Measurements from ENCODE around the gene MRPL43.
"Not testable (repeated sequence)": the region's sequence is repeated elsewhere in the genome, so short reads cannot be mapped to it uniquely, and the experiment has no call there.

Gene MRPL43

GRCh38 chr10:100981178-100981772, 6.0 kb downstream of the MRPL43 start:
- DNase-seq, result no peak

GRCh38 chr10:100980711-100981110, 6.6 kb downstream of the MRPL43 start:
- DNase-seq, result no peak

DNA sequence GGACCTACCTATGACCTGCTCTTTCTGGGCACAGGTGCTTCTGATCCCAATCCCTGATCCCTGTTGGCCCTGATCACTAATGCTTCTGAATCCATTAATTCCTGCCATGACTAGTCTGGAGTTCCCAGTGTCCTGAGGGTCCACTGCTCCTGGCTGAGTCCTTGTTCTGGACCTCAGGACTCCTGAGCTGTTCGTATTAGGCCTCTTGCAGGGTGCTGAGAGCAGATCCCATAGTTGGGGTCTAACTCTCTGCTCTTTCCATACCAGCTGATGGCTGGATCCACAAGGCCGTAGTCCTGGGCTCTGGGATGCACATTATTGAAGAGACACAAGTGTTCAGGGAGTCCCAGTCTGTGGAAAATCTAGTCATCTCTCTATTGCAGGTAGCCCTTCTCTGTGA, 7.0 kb downstream of the MRPL43 start:
- DNase-seq, result no peak

GRCh38 chr10:100979791-100980272, 7.5 kb downstream of the MRPL43 start:
- no peak for DNase-seq

- no peak for DNase-seq
These were observed 8.4 kb downstream of the MRPL43 start for GRCh38 chr10:100978901-100979195.

DNA sequence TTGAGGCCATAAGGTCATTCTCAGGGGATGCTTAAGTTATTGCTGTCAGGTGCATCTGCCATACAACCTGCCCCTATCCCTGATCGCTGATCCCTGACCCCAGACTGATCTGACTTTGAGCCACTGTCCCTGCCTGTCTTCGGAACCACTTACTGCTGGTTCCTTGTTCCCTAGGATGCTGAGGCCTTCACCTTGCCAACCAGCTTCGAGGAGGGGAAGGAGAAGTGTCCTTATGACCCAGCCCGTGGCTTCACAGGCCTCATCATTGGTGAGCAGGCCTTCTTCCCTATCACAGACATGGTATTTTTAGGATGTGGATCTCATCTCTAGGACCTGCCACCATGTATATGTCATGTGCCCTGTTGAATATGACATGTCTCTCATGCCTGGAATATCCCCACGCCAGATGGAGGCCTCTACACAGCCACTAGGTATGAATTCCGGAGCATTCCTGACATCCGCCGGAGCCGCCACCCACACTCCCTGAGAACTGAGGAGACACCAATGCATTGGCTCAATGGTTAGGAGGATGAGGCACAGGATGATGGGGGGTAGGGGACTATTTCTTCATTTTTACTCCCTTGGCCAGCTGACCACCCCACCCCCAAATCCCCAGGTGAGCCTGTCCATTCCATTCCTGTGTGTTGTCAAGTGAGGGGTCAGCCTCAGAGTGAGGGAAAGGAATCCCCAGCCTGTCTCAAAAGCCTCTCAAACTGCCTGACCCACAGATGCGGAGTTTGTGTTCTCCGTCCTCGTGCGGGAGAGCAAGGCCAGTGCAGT, 9.0 kb downstream of the MRPL43 start:
- DNase-seq, result no peak

- no peak for DNase-seq
These were observed 9.9 kb downstream of the MRPL43 start for GRCh38 chr10:100977436-100977835.

DNA sequence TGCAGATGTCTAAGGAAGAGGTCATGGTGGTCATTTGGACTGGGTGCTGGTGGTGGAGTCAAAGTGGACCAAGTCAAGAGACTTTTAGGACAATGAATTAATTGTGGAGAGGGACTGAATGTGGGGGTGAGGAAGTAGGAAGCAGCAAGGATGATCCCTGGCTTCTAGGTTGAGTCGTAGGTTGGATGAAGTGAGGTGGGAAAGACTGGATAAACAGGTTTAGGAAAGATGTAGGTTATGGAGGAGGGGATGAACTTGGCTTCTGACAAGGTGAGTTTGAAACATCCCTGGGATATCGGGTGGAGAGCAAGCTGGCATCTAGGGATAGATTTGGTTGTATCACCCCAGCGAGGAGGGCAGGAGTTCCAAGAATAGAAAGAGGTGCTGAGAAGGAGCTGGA, 10.4 kb downstream of the MRPL43 start:
- DNase-seq, result no peak

DNA sequence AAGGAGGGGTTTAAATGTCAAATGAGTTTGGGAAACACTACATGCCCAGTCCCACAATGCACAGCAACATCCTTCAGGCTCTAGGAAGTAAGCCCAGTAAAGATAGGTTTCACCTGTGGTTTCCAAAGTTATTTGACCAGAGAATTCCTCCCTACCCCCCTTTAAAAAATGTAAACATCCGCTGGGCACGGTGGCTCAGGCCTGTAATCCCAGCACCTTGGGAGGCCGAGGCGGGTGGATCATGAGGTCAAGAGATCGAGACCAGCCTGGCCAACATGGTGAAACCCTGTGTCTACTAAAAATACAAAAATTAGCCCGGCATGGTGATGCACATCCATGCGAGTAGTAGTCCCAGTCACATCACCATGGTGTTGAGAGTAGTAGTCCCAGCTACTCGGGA, 11.9 kb downstream of the MRPL43 start:
- DNase-seq, result not testable (repeated sequence)

GRCh38 chr10:100972904-100973535, 14.3 kb downstream of the MRPL43 start:
- no peak for DNase-seq

GRCh38 chr10:100972115-100972903, 15.0 kb downstream of the MRPL43 start:
- DNase-seq, result no peak

DNA sequence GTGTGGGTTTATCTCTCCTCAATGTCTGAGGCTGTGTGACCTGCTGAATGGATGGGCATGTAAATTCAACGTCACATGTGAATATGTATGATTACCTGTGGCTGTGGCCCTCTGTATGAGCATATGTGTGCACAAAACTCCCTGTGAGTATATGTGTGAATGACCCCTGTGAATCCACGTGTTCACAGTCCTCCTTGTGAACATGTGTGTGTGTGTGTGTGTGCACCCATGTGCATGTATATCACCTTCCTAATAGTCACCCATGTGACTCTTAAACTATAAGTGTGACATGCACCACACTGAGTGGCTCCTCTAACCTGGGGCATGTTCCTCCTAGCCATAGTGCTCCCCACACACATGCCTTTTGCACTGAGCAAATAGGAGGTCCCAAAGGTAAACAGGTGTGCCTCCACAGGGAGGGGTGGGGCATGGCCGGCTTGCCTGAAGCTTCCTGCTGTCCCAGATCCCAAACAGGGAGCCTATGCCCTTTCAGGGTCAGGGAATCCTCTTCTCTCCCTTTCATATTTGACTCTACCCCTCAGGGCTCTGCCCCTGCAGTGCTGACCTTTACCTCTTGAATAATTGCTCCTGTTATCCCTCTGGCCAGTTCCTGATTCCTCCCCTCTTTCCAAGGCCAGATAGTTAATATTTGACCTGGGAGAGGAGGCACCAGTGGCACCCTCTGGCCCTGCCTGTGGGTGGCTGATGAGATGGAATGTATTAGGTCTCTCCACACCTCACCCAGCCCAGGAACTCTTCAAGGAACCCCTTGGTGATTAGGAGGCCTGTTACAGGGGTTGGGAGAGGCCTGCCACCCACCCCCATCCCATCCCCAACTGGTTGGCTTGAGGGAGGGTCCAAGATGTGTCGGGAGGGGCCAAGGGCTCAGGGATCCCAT, 16.1 kb downstream of the MRPL43 start:
- DNase-seq, result no peak

DNA sequence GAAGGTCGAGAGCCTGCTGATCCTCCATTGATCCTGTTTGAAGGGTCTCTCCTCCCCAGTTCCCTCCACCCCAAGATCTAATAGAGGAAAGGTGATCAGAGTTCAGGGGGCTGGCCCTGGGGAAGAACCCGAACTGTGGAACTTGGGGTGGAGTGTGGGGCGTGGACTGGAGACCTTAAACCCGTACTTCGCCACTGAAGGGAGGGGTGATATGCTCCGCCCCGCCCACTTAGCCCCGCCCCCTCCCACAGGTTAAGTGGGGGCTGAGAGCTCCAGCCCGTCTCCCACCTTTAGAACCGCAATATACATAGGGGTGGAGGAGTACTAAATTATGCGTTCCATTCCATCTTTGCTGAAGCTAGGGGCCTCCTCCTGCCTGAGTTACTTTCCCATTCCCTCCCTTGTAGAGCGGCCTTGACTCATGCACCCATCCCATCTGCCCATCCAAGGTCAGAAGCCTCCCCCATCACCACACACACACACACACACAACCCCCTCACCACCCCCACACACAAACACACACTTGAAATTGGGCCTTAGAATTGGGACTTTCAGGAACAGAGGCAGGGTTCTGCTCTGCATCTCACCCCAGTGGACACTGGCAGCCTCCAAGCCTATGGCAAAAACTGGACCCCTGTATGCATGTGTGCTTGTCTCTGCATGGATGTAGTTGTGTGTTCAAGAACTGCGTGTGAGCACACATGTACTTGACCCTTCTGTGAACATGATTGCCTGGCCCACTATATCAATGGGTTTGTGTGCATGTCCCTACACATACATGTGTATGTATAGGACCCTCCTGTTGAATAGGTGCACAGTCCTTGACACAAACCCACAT, 17.0 kb downstream of the MRPL43 start:
- DNase-seq, result peak; percentile 25

DNA sequence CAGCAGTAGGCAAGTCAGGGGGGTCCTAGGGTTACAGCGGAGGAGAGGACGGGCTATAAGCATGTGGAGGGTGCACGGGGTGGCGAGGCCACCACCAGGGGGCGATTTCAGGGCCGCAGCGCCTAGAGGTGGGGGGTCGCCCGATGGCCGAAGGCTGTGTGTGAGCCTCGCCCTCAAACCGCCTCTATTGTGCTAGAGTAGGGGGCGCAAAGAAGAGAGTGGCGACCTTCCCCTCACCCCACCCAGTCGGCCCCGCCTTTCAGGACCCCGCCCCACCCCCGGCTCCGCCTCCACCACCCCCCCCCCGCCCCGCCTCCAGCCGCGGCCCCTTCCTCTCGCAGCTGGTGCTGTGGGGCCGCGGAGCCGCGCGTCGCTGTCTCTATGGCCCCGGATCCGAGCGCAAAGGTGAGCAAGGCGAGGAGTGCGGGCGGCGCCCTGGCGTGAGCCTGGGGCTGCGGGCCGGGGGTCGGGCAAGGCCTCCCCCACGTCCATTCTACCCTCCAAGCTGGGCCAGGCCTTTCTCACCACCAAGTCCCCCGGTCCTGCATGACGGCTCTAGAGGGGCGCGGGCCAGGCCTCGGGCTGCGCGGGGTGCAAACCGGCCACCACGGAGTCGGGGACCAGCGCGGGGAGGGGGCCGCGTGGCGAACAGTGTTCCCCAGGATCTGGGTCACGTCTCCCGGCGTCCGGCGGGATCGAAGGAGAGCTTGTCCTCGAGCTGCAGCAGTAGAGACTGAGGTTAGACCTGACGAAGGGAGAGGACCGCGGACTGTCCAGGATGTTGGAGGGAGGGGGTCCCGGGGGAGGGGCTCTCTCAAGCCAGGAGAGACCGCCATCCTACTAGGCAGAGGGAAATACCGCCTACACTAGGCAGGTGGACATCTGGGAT, 17.9 kb downstream of the MRPL43 start, which contains the start of gene SEMA4G:
Gene SEMA4G (plus strand): TSS at position 318 of the 889 bp plus-strand sequence. CDS start 3,409 bp downstream, outside the sequence.
- DNase-seq, result peak; percentile 35

DNA sequence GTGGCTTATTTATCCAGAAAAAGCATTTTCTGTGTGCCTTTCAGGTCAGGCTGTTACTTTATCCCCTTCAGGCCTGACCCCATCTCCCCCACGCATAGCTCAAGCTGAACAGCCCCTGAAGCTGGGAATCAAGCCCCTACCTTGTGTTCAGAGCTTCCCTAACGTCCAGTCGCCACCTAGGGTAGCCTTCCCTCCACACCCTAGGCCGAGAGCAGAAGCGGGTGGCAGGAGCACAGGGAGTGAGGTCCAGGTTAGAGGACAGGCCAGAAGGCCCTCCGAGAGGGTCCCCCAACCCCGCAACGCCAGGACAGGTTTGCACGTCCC, 18.5 kb downstream of the MRPL43 start:
- DNase-seq, result no peak

DNA sequence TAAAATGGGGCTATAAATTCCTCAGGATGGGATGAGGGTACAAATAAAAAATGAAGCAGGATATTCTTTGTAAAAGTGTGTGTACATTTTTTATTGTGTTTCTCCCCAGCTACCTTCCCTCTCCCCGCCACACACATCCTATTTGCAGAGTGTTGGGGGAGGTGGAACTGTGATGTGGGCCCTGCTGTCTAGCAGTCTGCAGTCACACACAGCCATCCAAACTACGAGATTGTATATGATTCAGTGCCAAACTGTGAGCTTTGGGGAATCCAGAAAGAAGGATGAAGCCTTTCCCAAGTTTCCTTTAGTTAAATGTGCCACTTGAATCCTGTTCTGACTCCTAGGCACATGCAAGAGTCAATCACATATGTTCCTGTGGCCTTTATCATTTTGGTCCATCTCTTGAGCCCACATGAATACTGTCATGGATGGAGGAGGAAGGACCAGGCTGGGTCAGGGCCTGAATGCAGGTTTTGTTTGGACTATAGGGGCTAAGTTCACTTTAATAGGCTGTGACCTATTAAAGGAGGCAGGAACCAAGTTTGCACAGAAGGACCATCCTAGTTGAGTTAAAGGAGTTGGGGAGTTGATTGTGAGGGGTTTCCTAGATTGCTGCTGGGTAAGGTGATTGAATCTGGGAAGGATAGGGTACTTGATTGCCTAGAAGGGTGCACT, 19.1 kb downstream of the MRPL43 start:
- DNase-seq, result no peak

- no peak for DNase-seq
These were observed 20.0 kb downstream of the MRPL43 start for GRCh38 chr10:100967332-100967731.

DNA sequence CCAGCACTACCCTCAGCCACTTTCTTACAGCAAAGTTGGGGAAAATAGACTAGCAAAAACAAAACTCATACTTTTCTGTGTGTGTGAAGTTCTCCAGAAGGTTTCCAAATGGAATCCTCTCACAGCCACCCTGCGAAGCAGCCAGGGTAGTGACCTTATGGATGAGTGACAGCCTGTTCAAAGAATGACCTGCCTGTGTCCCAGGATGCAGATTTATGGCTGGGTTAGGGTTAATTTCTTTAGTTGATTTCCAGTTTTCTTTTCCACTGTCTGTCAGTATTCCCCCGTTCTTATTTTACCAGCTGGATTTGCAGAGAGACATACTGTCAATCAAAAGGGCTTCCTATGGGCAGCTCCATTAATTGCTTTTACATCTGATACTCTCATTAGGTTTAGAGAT, 20.4 kb downstream of the MRPL43 start:
- no peak for DNase-seq

GRCh38 chr10:100965820-100966219, 21.5 kb downstream of the MRPL43 start:
- DNase-seq, result no peak

- no peak for DNase-seq
These were observed 23.5 kb downstream of the MRPL43 start for GRCh38 chr10:100963826-100964225.
